NCI-H187 (cell line): Measurements from ENCODE around the gene CAMKK1.

Source experiments
- DNase-seq, 2 experiments: peaks; one replicate each; lab custom pipeline; 2025; lab: John Stamatoyannopoulos, UW

The CAMKK1 gene

DNA sequence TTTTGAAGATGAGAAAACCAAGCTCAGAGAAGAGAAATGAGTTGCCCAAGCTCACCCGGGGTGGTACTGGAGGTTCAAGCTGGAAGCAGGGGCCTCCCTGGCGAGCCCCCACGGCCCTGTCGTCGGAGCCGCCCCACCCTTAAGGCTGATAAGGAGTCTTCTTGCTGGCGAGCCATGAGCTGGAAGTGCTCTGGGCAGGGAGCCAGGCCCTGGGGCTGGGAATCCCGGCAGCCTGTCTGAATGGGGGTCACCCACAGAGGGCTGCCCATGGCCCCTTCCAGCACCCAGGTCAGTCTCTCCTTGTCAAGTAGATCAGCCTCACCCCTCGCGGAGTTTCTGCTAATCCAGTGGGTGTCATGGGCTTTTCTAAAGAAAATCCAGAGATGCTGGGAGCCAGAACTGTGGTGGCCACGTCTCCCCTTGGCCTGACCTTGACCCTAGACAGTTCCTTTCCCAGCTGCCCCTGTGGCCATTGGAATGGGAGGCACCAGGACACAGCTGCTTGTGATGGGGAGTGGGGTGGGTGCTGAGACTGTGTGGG, 24.6 kb upstream of the CAMKK1 start:
- no peak for DNase-seq

DNA sequence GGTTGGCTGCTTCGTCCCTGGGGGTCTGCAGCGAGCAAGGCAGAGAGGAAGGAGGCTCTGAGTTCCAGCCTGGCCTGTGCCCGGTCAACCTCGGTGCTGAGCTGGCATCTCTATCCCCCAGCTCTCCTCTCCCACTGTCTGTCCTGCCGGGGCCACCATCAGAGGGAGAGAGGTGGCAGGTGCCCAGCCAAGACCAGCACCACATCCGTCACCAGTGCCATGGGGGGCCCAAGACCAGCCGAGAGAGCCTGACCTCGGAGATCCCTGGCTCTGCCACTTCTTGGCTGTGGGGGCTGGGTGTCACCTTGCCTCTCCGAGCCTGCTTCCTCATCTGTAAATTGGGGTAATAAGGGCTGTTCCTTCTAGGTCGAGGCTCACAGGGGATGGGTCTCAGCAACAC, 24.0 kb upstream of the CAMKK1 start:
- no peak for DNase-seq

DNA sequence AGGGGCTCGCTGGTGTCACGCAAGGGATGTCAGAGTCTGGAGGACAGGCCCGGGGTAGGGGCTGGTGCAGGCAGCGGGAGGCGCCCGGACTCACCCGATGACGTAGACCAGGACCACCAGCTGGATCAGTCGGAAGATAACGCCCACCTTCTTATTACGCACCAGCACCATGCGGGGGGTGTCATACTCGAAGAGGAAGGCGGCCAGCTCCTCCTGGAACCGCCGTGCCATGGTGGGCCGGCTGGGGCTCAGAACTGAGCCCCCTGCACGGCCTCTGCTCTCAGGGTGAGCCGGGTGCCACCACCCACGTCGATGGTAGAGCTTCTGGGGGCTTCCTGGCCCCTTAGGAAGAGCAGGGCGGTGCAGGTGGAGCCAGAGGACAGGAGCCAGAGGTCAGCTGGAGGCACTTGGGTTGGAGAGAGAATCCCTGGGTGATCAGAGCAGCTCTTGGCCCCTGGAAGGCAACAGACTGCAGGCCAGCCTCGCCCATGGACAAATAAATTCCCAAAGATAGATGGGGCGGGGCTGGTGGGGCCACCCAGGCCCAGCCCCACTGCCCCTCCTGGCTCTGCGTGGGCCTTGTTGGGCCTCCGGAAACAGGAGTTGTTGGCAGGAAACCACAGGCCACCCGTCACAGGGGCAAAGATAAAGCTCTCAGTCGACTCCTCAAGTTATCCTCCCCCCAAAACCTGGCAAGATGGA, 23.3 kb upstream of the CAMKK1 start, which contains the start of gene P2RX1:
TSS of gene P2RX1 (minus strand) at position 471 of the 702 bp plus-strand sequence. CDS start at position 231, 240 bp downstream.
- no peak for DNase-seq

DNA sequence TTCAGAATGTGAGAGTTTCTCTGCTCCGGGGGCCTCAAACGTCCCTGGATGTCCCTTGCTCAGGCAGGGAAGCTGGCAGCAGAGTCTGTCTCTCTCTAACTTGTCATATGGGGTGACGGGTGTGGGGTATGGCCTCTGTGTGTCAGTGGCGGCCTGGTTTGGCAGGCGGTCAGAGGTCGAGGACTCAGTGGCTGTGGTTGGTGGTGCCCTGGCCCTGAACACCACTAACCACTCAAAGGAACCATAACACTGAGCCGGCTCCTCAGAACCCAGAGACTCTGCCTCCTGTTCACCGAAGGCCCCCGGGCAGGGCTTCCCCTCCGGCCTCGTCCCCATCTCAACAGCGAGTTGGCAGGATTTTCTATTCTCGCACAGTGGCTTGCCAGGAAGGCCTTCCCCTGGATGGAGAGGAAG, 22.7 kb upstream of the CAMKK1 start:
- DNase-seq, result no peak

DNA sequence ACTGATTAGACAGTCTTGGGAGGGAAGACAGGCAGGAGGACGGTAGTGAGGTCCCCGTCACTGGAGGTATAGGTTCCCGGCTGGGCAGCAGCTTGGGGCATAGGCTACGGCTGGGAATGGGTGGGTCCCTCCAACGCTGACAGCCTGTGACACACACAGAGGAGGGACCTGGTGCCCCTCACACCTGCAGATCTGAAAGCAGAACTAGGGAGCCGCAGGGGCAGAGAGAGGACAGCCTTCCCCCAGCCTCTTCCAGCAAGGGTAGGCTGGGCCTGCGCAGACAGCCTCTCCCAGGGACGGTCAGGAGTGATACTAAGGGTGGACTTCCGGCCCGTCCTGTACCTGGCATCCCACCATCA, 21.4 kb upstream of the CAMKK1 start:
- no peak for DNase-seq

DNA sequence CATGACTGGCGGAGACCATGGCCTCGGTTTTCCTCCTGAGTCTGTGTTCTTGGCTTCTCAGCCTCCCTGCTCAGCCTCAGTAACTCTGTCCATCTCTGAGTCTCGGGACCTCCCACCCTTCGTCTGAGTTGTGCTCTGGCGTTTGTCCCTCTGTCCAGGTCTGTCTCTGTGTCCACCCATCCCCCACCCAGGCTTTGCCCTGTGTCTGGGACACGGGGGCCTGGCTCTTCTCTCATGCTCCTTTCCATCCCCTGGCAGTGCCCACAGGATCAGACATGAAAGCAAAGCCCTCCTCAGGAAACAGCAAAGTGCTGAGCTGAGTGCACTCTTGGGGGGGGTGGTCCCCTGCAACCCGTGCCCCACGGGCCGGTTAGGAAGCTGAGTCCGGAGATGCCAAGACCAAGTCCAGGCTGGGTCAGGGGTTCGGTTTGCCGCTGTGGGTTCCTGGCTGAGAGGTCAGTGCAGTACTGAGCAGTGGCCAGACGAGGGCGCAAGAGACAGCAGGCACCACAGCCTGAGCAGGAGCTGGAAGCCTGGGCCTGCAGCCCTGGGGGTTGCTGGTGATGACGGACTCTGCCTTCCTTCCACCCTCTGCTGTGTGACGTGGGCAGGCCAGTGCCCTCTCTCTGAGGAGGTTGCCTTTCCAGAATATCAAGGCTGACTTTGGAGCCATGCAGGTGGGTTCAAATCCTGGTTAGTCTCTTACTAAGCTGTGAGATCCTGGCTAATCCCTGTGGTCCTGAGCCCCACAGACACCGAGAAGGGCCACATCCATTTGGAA, 20.9 kb upstream of the CAMKK1 start:
- DNase-seq, result no peak

DNA sequence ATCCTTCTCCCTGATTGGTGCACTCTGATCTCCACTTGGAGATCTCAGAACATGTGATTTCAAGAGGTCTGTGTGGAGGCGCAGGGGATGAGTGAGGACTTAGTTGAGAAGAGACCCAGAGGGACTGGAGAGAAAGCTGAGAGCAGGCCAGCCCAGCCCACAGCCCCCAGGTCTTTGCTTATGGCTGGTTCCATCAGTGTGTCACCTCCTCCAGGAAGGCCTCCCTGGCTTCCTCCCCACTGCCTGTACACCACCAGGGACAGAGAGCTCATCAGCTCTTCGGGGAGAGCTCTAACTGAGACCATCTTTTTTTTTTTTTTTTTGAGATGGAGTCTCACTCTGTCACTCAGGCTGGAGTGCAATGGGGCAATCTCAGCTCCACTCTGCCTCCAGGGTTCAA, 20.0 kb upstream of the CAMKK1 start:
- DNase-seq, result no peak

DNA sequence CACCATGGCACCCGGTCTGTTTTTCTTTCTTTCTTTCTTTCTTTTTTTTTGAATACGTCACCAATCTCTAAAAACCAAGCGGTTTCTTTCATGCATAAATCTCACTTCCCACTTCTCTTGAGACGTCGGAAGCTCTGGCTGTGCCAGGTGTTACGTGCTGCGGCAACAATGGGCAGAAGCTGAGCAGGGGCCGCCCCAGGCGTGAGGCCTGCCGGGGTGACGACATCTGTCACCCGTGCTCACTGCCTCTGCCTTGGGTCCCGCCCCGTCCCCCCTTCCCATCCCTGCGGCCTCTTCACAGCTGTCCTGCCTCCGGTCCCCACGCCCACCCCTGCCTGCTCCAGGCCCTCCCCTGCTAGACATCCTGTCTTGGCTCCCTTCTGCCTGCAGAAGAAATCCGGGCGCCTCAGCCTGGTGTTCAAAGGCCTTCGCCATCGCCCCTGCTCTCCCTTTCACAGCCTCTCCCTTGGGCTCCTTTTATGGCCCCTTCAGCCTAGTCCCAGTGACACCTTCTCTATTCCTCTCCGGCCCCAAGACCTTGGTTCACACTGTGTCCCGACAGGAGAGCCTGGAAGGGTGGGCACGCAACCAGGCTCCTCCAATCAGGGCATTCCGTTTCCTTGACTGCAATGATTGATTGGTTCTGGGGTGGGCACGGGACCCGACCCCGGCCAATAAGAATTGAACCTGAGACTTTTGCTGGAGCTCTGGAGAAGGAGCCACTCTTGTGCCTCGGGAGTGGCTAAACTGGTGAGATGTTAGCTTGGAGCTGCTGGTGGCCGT, 18.6 kb upstream of the CAMKK1 start:
- DNase-seq, result no peak

DNA sequence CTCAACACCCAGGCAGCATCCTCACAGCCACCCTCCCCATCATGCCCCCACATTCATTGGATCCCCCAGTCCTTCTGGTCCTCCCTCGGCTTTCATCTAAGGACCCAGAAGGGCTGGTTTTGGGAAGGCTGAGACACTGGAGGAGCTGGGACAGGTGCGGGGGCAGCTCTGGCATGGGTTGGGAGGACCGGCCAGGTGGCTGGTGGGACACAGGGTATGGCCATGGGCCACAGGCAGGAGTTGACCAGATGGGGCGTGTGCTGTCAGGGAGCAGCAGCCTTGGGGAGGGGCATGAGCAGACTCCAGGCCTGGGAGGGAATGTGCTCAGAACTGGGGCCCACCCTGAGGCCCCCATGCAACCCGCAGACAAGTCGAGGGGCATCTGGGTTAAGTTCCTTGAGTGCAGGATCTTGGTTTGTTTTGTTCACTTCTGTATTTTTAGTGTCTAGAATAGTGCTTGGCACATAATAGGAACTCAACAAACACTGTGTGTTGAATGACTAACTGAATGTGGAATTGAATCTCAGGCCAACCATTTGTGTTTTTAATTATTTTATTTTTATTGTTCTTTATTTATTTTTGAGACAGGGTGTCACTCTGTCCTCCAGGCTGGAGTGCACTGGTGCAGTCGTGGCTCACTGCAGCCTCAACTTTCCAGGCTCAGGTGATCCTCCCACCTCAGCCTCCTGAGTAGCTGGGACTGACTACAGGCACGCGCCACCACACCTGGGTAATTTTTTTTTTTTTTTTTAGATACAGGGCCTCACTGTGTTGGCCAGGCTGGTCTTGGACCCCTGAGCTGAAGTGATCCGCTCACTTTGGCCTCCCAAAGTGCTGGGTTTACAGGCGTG, 17.8 kb upstream of the CAMKK1 start:
- DNase-seq, result no peak

DNA sequence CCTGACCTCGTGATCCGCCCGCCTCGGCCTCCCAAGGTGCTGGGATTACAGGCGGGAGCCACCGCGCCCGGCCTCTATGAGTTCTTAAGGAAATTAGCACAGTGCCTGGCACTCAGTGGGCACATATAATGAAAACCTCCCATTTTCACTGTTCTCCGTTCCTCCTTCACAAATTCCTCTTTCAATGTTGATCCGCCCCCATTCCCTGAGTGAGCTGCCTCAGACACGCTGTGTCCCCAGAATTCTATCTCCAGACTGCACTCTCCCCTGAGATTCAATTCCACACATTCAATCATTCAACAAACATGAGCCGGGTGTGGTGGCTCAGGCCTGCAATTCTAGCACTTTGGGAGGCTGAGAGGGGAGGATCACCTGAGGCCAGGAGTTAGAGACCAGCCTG, 16.4 kb upstream of the CAMKK1 start:
- DNase-seq, result no peak

DNA sequence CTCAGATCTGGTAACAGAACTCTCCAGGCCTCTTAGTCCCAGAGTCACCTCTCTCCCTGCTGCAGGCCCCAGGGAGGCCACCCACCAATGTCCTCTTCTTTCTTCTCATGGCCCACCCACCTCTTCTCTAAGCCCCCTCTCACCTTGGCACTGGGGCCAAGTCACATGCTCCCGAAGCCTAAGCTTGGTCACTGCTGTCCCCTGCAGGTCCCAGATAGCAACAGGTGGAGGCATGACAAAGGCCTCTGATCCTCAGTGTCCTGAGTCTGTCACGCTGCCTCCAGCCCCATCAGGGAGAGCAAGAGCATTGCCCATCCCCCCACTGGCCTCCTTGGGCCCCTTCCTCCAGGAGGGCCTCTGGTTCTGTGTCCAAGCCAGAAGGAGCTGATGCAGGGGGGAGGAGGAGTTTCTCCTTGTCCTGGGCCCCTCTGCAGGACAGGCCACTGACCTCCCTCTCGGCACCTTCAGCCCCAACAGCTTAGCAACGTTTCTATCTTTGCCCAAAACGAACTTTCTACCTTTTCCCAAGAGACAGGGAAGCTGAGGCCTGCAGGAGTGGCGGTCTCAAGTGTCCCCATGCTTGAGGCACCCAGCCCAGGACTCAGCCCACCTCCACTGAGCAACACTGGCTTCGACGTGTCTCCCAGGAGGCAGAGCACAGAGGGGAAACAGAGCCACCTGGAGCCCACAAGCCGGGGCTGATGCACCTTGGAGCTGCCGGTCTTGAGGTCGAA, 14.8 kb upstream of the CAMKK1 start:
- no peak for DNase-seq

DNA sequence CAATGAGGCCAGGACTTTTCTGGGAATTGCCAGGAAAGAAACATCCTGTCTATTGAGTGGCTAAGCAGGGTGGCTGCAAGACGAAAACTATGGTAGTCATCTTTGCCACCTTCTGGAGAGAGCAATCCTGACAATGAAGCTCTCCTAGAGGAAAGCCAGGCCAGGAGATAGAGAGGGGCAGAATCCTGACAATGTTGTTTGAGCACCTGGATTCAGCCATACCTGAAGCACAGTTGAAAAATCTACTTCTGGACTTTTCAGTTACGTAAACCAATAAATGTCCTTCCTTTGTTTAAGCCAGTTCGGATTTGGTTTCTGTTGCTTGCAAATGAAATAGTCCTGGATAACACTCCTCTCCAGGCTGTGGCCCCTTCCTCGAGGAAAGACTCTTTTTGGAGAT, 14.0 kb upstream of the CAMKK1 start:
- no peak for DNase-seq

DNA sequence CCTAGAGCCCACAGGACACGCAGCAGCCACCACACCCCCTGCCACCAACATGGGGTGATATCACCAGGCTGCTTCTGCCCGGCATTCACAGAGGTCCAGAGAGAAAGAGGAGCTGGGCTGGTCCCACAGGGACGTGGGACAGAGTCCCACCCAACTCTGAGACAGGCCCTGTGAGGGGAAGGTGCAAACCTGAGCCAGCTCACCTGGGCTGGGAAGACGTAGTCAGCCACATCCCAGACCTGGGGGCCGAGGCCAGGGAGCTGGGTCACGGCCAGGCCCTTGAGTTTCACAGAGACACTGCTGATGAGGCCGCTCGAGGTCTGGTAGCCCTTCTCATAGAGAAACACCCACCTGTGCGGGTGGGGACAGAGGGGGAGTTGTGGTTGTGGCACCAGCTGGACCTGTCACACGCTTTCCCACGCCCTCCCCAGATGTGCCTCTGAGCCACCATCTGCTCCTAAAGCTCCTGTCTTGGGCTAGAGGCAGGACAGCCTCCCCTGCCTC, 12.2 kb upstream of the CAMKK1 start:
- DNase-seq, result no peak

DNA sequence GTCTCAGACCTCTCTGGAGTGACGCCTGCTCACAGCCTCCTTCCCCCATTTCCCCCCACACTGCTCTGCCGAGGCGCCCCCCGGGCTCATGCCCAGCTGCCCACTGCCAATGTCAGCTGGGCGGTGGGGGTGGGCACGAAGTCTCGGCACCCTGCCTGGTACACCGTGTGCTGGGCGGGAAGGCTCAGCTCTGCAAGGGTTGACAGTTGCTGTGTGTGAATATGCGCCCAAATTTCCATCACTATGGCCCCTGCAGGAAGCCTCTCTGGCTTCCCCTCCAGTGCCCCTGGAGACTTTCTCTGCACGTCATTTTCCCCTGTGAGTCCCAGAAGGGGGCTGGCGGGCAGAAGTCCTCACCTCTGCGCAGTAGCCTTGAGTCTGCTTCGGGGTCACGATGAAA, 11.6 kb upstream of the CAMKK1 start:
- DNase-seq, result no peak

DNA sequence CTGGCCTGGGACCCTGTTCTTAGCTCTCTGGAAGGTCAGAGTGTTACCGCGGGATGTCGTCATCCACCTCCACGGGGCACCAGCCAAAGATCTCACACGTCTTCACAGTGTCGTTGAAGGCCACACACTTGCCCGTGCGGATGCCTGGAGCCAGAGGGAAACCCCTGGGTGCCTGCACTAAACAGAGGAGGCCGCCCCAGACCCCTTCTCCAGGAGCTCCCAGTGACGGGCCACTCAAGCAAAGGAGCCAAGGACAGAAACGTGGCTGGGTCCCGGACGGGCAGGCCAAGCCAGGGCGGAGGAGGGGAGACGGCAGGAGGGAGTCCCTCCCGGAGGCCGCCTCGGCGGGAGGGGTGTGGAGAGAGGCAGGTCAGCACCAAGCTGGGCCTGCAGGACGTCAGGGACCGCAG, 11.0 kb upstream of the CAMKK1 start:
- DNase-seq, result no peak

DNA sequence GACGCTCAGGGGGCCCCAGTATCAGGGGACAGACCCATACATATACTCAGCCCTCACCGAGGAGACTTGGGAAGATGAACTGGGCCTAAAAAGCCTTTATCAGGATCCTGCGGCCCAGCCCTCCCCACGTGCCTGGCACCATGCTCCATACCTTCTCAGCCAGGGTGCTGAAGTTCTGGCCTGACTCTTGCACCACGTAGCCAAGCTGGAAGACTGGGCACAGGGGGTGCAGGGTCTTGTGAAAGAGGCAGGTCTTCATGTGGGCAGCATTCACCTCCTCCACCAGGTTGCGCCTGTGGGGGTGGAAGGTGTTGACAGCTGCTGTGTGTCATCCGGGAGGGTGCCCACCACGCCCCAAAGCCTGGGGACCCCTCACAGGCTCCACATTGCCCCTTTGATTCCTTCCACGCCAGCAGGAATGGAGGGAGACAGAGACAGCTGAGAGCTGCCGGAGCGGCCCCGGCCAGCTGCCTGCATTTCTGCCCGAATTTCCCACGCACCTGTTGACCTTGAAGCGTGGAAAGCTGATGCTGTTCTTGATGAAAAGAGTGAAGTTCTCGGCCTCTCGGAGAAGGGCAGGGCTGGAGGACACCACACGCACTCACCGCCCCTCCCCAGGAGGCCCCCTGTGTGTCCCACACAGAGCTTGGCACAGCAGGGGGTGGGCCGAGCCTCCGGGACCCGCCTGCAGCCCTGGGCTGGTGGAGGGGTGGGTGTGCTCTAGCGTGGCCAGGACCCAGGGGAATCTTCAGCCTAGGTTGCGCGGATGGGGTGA, 10.4 kb upstream of the CAMKK1 start:
- no peak for DNase-seq

DNA sequence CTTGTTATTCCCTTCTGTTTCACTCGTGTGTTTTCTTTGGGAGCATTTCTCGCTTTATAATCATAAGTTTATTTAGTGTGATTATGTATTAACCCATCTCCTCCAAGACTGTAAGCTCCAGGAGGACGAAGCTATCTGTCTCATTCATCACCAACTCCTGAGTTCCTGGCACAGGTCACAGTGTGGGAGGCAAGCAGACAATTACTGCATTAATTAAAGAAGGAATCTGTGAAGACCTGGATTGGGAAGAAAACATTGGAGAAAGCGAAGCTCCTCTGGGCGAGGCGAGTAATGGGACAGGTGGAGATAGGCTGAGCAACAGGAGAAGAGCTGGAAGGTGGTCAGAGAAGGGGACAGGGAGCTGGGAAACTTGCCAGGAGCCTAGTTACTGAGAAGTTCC, 7.8 kb upstream of the CAMKK1 start:
- no peak for DNase-seq

DNA sequence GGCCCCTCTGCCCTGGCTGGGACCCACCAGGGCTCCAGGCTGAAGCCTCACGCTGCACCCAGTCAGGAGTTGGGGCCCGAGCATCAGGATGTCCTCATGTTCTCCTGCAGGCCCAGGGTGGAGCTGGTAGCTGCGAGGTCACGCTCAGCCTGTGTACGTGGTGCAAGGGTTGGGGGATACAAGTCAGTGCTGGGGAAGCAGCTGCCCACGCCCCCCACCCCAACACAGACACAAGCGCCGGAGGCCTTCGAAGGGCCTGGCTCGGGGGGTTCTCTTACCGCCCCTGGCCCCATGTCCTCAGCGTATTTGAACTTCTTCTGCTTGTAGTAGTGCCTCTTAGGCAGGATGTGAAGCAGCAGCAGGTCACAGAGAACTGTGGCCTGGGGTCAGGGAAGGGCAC, 4.9 kb upstream of the CAMKK1 start:
- no peak for DNase-seq

DNA sequence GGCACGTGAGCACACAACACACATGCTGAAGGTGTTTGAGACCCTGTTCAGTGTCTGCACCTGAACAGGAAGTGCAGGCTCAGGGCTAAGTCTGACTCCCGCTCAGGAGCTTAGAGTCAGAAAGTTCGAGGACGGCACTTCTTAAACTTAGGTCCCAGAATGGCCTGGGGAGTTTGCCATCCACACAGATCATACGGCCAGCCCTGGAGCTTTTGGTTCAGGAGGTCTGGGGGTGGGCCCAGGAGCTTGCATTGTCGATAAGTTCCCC, 4.0 kb upstream of the CAMKK1 start:
- no peak for DNase-seq
